IPS-11a (cell line): ENCODE data around the gene SMG9.
A peak's percentile ranks its signal among the peaks of the same experiment; 100 is the strongest.

Experiments
- H3K4me3 ChIP-seq: one replicate; pipeline ENCODE4 v1.5.1; 2013; ENCODE audit warnings: low read depth, low read length, control low read depth

The SMG9 gene, protein sequence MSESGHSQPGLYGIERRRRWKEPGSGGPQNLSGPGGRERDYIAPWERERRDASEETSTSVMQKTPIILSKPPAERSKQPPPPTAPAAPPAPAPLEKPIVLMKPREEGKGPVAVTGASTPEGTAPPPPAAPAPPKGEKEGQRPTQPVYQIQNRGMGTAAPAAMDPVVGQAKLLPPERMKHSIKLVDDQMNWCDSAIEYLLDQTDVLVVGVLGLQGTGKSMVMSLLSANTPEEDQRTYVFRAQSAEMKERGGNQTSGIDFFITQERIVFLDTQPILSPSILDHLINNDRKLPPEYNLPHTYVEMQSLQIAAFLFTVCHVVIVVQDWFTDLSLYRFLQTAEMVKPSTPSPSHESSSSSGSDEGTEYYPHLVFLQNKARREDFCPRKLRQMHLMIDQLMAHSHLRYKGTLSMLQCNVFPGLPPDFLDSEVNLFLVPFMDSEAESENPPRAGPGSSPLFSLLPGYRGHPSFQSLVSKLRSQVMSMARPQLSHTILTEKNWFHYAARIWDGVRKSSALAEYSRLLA

GRCh38 chr19:43754503-43755255 lies at the start of gene SMG9:
Gene SMG9, minus strand, starts transcription at chr19:43754962. Its CDS starts 4,221 bp downstream, at chr19:43750741.
- peak within 1 kb of the TSS; percentile 87 for H3K4me3 ChIP-seq

DNA sequence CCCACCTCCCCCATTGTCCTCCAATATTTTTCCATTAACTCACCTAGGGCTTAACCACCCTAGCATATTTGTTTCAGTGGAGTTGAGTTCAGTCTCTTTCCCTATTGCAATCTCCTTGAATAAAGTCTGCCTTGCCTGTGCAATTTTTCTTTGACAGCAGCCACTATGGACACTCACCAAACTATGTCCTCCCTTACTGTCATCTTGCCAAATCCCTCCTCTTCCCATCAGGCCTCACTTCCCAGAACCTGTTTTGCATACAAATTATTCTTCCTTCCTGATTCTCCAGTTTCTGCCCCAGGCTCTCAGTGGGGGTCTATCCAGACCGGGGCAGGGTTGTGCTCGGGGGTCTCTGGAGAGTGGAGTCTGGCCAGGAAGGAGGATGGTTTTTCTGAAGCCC lies 49.7 kb upstream of the SMG9 start:
- H3K4me3 ChIP-seq, result no peak overlapping the region

DNA sequence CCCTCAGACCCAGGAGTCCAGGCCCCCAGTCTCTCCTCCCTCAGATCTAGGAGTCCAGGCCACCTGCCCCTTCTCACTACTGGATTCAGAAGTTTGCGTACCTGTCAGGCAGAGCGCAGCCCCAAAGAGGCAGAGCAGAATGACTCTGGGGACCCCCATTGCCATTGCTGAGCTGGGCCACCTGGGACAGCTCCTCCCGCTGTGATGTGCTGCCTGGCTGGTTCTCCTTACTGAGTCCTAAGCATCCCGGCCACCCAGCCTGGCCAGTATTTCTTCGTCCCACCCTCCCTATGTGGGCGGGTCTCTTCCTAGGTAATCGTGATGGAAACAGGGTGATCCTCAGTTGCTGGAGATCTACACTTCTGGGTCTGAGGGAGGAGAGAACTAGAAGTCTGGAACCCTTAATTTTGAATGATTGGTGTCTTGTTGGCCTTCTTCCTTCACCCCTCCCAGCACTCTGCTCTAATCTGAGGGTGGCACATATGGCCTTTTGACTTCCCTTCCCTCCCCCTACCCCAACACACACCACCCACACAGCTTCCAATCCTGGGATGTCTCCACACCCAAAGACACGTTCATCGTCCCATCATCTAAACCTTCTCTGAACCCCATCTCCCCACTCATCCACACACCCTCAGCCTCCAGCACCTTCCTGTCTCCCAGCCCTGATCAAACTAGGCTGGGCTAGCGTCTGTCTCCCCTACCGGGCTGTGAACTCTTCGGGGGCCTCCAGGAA lies 47.6 kb upstream of the SMG9 start, which contains the start of gene LYPD5:
TSS of gene LYPD5 (minus strand) at position 232 of the 736 bp plus-strand sequence. CDS start at position 165, 67 bp downstream.
- H3K4me3 ChIP-seq, result no peak within 1 kb of the TSS

DNA sequence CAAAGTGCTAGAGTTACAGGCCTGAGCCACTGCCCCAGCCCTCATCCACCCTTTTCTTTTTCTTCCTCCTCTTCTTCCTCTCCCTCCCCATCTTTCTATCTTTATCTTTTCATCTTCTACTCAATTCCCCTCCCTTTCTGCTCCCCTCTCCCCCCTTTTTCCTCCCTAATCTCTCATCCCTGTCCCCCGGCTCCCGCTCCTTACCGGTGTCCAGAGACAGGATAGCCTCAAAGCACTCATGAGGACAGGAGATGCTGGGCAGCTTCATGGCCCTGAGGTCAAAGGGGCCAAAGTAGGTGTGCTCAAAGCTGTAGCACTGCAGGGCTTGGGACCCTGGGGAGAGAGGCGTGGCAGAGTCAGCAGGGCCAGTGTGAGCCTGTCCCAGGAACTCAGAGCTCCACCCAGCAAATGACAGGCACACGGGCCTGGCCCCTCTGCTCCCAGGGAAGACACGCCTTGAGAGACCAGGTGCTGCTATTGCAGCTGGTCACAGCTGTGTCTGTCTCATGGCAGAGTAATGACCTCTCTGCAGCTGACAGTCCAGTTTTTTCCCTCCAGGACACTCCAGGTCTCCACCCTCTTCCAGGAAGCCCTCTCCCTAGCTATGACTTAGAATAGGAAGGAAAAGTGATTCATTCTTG lies 44.9 kb upstream of the SMG9 start:
- H3K4me3 ChIP-seq, result no peak overlapping the region

GRCh38 chr19:43798546-43799409 lies 44.0 kb upstream of the SMG9 start:
- peak overlapping the region; percentile 60 for H3K4me3 ChIP-seq

GRCh38 chr19:43798026-43798545 lies 43.3 kb upstream of the SMG9 start:
- peak overlapping the region; percentile 60 for H3K4me3 ChIP-seq

DNA sequence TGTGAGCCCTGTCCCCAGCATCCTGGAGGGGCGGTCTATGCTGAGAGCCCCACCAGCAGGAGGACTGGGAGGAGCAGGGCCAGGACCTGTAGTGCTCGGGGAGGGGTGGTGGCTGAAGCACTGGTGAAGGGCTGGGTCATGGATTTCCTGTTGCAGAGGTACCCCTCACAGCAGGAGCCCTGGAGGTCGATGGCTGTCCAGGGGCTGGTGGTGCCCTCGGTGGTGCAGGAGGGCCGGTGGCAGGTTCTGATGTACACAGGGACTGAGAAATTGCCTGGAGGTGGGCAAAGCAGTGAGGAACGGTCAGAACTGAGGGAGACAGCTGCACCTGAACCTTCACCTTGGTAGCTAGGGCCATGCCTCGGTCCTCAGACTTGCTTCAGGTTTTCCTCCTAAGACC lies 42.8 kb upstream of the SMG9 start:
- H3K4me3 ChIP-seq, result no peak overlapping the region

- no peak overlapping the region for H3K4me3 ChIP-seq
These were observed 42.4 kb upstream of the SMG9 start for GRCh38 chr19:43797118-43797517.

- no peak overlapping the region for H3K4me3 ChIP-seq
These were observed 35.8 kb upstream of the SMG9 start for GRCh38 chr19:43790587-43790986.

- no peak overlapping the region for H3K4me3 ChIP-seq
These were observed 34.3 kb upstream of the SMG9 start for GRCh38 chr19:43789029-43789428.

GRCh38 chr19:43786665-43787064 lies 31.9 kb upstream of the SMG9 start:
- no peak overlapping the region for H3K4me3 ChIP-seq

- H3K4me3 ChIP-seq, result no peak overlapping the region
These were observed 30.4 kb upstream of the SMG9 start for GRCh38 chr19:43784981-43785808.

- H3K4me3 ChIP-seq, result no peak overlapping the region
These were observed 29.6 kb upstream of the SMG9 start for GRCh38 chr19:43784241-43784980.

DNA sequence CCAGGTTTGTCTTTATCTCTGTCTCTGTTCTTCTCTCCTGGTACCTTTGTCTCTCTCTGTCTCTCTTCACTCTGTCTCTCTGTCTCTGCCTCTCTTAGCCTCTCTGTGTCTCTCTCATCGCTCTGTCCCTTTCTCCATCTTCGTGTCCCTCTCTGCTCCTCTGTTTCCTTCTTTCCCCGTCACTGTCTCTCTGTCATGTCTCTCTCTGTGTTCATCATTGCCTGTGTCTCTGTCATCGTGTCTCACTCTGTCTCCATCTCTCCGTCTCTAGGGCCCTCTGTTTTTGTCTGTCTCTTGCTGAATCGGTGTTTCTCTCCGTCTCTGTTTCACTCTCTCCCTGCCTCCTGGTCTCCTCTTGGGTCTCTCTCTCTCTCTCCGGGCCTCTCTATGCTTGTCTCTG lies 28.9 kb upstream of the SMG9 start:
- no peak overlapping the region for H3K4me3 ChIP-seq

- H3K4me3 ChIP-seq, result no peak overlapping the region
These were observed 28.0 kb upstream of the SMG9 start for GRCh38 chr19:43782689-43783231.

DNA sequence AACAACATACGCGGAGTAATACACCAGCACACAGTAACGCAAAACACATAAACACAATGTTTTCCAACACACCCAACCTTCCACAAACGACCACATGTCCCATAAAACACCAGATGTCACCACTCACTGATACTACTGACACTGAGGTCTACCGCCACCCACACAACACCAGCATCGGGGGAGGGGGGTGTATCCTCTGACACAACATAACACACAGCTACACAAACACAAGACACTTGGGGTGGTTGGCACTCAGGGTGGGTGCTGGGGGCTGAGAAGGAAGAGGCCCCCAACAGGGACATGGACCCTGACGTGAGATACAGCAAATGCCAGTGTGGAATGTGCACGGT lies 27.5 kb upstream of the SMG9 start:
- no peak overlapping the region for H3K4me3 ChIP-seq

DNA sequence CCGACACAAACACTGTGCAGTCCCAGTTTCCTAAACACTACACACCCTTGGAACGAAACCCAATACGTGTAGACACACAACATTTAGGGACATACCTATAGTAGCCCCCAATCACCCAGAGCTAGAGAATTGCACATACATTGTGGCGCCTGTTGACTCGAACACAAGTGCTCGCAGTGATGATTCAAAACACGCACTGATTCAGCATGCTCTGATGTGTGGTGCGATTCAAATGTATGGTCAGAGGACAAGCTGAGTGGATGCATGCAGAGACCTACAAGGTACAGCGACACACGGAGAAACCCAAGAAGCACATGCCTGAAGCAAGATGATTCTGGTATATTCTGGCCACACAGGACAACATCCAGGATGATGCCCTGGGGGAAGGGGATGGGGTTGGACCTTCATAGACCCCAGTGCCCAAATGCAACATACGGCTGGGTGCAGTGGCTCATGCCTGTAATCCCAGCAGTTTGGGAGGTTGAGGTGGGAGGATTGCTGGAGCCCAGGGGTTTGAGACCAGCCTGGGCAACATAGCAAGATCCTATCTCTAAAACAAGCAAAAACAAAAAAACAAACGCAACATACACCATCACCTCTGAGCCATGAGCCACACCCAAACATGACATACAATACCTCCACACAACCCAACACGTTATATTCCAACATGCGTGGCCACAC lies 27.0 kb upstream of the SMG9 start:
- H3K4me3 ChIP-seq, result no peak overlapping the region
